NOMO-1 treated with DMSO at 0.1 percent for 48 hours (cell line): ENCODE data around the gene C2CD4C.
"Not testable (repeated sequence)": the region's sequence is repeated elsewhere in the genome, so short reads cannot be mapped to it uniquely, and the experiment has no call there.

Source experiments
- DNase-seq: peaks from one replicate; lab custom pipeline; 2025; ENCODE audit not compliant: unreplicated experiment; lab: John Stamatoyannopoulos, UW

Gene C2CD4C

GRCh38 chr19:401866-402511 lies 7.0 kb downstream of the C2CD4C start:
- DNase-seq, result no peak

GRCh38 chr19:400976-401865 lies 7.7 kb downstream of the C2CD4C start:
- no peak for DNase-seq

- no peak for DNase-seq
Observed at GRCh38 chr19:399370-399769, 9.6 kb downstream of the C2CD4C start.

GRCh38 chr19:398719-399118 lies 10.2 kb downstream of the C2CD4C start:
- no peak for DNase-seq

GRCh38 chr19:397941-398706 lies 10.8 kb downstream of the C2CD4C start:
- no peak for DNase-seq

- DNase-seq, result no peak
Observed at GRCh38 chr19:397321-397720, 11.6 kb downstream of the C2CD4C start.

- no peak for DNase-seq
Observed at GRCh38 chr19:395467-395866, 13.5 kb downstream of the C2CD4C start.

GRCh38 chr19:394857-395256 lies 14.1 kb downstream of the C2CD4C start:
- DNase-seq, result not testable (repeated sequence)

- not testable (repeated sequence) for DNase-seq
Observed at GRCh38 chr19:393560-393959, 15.4 kb downstream of the C2CD4C start.

- no peak for DNase-seq
Observed at GRCh38 chr19:392375-392970, 16.5 kb downstream of the C2CD4C start.

GRCh38 chr19:391726-392374 lies 17.1 kb downstream of the C2CD4C start:
- DNase-seq, result no peak

- no peak for DNase-seq
Observed at GRCh38 chr19:391207-391557, 17.8 kb downstream of the C2CD4C start.

- DNase-seq, result no peak
Observed at GRCh38 chr19:390386-391206, 18.4 kb downstream of the C2CD4C start.

GRCh38 chr19:389935-390289 lies 19.0 kb downstream of the C2CD4C start:
- DNase-seq, result no peak

GRCh38 chr19:389255-389934 lies 19.6 kb downstream of the C2CD4C start:
- no peak for DNase-seq

- no peak for DNase-seq
Observed at GRCh38 chr19:388691-389090, 20.3 kb downstream of the C2CD4C start.

GRCh38 chr19:387777-388176 lies 21.2 kb downstream of the C2CD4C start:
- DNase-seq, result no peak

- DNase-seq, result not testable (repeated sequence)
Observed at GRCh38 chr19:386632-387301, 22.2 kb downstream of the C2CD4C start.

GRCh38 chr19:386189-386588 lies 22.8 kb downstream of the C2CD4C start:
- not testable (repeated sequence) for DNase-seq
